ENCODE results near the gene RUFY1.
A peak's percentile ranks its signal among the peaks of the same experiment; 100 is the strongest.
"Not testable (repeated sequence)": the region's sequence is repeated elsewhere in the genome, so short reads cannot be mapped to it uniquely, and the experiment has no call there.

The RUFY1 gene

DNA sequence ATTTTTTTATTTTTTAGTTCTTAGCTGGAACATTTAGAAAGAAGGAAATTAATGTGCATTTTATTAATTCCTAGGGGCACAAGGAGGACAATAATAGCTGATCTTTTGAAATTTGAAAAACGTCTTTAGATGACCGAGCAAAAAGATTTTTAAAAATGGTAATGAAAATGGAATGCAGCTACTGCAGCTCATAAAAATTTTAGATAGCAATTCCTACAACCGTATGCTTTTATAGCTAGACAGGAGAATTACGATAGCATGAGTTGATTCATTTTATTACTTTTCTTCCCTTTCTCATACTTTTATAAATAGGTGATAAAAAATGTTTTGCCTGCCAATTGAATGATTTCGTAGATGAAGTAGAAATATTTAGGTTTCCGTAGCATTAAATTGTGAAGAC, 13.7 kb upstream of the RUFY1 start:
- DNase-seq (ENCODE audit: low read depth in 3 of 3) = no peak

DNA sequence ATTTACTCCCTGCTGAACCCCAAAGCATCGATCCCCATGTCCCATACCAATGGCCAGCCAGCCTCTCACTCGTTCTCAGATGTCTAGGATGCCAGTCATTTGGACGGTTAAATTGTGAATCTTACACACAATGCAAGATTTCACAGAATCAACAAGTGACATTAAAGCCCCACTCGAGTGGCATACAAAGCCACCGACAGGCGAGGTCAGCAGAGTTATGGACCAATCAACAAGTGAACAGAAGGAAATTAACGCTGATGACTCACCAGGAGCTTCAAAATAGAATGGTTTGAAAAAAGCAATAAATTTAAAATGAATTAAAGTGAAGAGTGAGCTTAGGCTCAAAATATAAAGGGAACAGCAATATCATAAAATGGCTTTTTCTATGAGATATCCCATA, 8.2 kb upstream of the RUFY1 start:
- no peak for DNase-seq (ENCODE audit: low read depth in 3 of 3)

GRCh38 chr5:179543275-179543674, 7.1 kb upstream of the RUFY1 start:
- not testable (repeated sequence) for DNase-seq (ENCODE audit: low read depth in 3 of 3)

- DNase-seq (ENCODE audit: low read depth in 3 of 3) = no peak
These were observed 2.7 kb downstream of the RUFY1 start for GRCh38 chr5:179553006-179553405.

- DNase-seq (ENCODE audit: low read depth in 3 of 3) = no peak
These were observed 3.5 kb downstream of the RUFY1 start for GRCh38 chr5:179553875-179554274.

DNA sequence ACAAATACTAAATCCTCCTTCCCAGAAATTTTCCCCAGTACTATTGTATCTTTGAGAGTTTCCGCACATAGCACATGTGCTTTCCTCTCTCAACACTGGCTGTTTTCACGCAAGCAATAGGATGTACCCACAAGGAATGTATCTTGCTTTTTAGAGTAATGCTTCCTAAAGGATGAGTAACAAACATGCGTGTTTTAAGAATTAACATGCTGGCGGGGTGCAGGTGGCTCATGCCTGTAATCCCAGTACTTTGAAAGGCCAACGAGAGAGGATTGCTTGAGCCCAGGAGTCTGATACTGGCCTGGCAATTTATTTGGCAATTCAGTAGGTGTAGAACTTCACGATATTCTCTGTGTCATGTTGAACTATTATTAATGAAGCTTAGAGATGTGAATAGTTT, 4.6 kb downstream of the RUFY1 start:
- DNase-seq (ENCODE audit: low read depth in 3 of 3) = no peak

DNA sequence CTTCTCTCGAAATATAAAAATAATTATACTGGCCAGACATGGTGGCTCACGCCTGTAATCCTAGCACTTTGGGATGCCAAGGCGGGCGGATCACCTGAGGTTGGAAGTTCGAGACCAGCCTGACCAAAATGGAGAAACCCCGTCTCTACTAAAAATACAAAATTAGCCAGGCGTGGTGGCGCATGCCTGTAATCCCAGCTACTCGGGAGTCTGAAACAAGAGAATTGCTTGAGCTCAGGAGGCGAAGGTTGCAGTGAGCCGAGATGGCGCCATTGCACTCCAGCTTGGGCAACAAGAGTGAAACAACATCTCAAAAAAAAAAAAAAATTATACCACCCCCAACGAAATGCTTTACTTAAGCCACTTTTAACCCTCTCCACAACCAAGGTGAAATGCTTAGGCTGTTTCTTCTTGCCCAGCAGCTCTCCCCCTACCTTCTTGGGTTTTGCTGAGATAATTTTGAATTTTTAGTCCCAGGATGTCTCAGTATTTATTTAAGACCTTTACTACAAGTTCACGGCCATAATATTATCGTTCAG, 8.0 kb downstream of the RUFY1 start:
- DNase-seq (ENCODE audit: low read depth in 3 of 3) = not testable (repeated sequence)

DNA sequence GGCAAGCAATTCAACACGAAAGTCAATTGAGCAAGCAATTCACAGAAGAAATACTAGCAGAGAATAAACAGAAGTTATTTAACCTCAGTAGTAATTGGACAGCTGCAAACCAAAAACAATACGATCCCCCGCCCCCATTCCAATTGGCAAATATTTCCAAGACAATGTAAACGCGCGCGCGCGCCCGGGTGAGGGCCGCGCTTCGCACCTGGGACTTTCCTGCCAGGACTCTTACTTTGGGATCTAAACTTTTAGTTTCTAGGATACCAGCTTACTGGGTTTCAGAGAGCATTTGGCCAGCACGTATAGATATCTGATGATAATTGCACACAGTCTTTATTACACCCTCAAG, 8.6 kb downstream of the RUFY1 start:
- DNase-seq (ENCODE audit: low read depth in 3 of 3) = no peak

DNA sequence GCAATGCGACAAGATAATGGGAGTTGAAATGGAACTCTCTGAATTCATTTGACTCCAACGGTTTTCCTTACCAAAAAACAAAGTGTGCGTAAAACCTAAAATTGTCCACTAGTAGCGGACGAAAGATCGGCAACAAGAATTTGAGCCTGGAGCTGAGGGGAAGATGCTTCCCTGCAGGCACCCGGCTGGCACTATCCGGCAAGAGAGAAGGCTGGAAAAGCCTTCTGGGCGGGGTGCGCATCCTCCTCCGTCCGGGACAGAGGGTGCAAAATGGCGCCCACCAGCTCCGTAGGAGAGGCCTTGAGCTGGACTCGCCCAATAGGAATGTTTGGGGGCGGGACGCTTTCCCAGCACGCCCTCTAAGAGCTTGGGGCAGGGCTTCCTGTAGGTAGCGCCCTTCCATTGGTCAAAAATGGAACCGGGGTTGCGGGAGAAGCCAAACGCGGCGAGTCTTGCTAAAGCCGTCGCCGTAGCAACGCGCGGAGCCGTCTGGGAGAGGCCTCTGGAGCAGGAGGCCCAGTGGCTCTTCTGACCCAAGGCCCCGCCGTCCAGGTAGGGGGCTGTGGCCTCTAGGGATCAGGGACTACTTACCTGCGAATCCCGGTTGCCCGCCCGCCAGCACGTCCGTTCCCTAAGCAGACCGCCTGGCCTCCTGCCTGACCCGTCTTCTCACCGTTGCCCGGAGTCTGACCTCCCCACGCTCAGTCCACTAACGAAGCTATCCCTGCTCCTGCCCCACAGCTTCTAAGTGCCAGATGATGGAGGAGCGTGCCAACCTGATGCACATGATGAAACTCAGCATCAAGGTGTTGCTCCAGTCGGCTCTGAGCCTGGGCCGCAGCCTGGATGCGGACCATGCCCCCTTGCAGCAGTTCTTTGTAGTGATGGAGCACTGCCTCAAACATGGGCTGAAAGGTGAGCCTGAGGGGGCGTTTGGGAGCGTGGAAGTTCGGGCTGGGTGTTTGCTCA, 9.2 kb downstream of the RUFY1 start:
- peak; percentile 75 to 91 (median 76) for DNase-seq (ENCODE audit: low read depth in 3 of 3)

GRCh38 chr5:179564526-179564925, 14.2 kb downstream of the RUFY1 start:
- no peak for DNase-seq (ENCODE audit: low read depth in 3 of 3)

DNA sequence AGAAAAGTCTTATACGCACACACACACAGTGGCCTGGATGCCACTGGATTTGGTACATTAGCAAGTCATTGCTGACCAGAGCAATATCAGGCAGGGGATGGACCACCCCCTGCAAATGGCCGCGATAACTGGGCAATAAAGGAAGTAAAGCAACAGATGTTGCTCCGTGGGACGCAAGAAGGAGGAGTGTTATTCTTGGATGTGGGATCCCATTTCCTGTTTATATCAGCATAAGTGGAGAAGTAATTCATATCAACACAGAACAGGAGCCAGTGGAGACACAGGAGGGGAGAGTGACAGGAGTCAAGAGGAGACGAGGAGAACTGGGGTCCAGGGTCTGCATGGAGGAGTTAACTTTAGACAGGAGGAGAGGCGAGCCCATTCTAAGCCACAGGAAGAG, 18.4 kb downstream of the RUFY1 start:
- DNase-seq (ENCODE audit: low read depth in 3 of 3) = no peak

- no peak for DNase-seq (ENCODE audit: low read depth in 3 of 3)
These were observed 22.0 kb downstream of the RUFY1 start for GRCh38 chr5:179572386-179572785.

GRCh38 chr5:179577286-179577960, 27.1 kb downstream of the RUFY1 start:
- DNase-seq (ENCODE audit: low read depth in 3 of 3) = no peak

DNA sequence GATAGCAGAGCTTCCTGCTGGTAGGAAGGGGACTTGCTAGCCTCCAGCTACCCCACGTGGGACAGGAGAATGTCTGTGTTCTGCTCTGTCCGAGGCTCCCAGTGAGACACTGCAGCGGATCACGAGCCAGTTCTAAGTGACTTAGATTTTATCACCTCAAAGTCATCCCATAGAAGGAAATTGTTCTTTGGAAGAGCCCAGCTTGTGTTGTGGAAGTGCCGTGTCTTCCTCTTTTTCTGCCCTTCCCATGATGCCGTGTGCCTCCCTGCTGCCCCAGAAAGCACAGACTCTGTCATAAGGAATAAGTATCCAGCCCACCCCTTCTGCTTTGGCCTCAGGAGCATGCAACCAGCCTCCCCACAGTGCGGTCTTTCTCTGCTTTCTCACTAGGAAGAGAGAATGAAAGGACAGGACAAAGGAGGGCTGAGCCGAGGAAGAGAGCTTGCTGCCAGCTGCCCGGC, 35.6 kb downstream of the RUFY1 start:
- no peak for DNase-seq (ENCODE audit: low read depth in 3 of 3)

GRCh38 chr5:179588166-179588565, 37.8 kb downstream of the RUFY1 start:
- no peak for DNase-seq (ENCODE audit: low read depth in 3 of 3)

GRCh38 chr5:179595916-179596315, 45.6 kb downstream of the RUFY1 start:
- DNase-seq (ENCODE audit: low read depth in 3 of 3) = no peak

GRCh38 chr5:179596421-179596820, 46.1 kb downstream of the RUFY1 start:
- DNase-seq (ENCODE audit: low read depth in 3 of 3) = no peak

DNA sequence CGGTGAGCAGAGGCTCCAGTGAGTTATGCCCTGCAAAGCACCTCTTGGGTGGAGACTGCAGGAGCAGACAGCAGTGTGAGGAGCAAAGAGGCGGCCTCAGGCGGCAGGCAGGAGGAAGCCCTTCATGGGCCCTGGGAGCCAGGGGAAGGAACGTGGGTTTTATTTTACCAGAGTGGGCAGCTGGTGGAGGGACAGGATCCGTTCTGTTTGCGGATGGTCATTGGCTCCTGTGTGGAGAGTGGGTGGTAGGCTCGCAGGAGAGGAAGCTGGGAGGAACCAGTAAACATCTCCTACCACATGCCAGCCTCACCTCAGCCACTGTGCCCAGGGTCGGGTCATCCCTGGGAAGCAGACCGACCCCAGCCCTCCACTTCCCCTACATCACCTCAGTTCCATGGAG, 48.7 kb downstream of the RUFY1 start:
- DNase-seq (ENCODE audit: low read depth in 3 of 3) = no peak

DNA sequence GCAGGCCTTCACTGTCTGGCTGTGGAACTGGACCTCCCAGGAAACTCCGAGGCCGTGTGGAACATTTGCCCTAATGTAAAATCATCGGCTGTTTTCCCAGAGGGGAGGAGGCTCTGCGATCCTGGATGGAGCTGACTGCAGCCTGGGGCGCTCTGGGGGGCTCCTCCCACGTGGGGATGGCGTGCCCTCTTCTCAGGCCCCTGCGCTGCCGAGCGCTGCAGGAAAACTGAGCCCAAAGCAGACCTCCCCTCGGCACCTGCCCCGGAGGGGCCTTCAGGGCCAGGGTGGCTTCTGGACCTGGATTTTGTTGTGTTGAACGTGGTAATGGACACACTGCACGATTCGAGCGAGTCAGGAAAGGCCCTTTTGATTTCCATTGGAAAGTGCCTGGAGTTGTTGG, 49.2 kb downstream of the RUFY1 start:
- no peak for DNase-seq (ENCODE audit: low read depth in 3 of 3)

GRCh38 chr5:179599973-179600372, 49.6 kb downstream of the RUFY1 start:
- no peak for DNase-seq (ENCODE audit: low read depth in 3 of 3)

GRCh38 chr5:179601871-179602625, 51.7 kb downstream of the RUFY1 start:
- no peak for DNase-seq (ENCODE audit: low read depth in 3 of 3)

GRCh38 chr5:179603308-179603707, 53.0 kb downstream of the RUFY1 start:
- DNase-seq (ENCODE audit: low read depth in 3 of 3) = no peak

Measured in stimulated activated CD4-positive, alpha-beta T cell treated with anti-CD3 and anti-CD28 coated beads, TNF-alpha, amount 100 ng/mL, for 48 hours (primary cell).